Chondrocyte (in vitro differentiated cells): ENCODE data around the gene TDP1. TPM values are rescaled to one million over a fixed set of nuclear protein-coding genes. Genes with fewer than 3 reads are reported as not detected.

Source experiments
- DNase-seq: peaks from one replicate; pipeline ENCODE4 v3.0.0; 2021; ENCODE audit warnings: mixed read lengths, low spot score
- H3K27ac Mint-ChIP-seq: one replicate; pipeline ENCODE4 v1.8.0; 2021; ENCODE audit warnings: mild to moderate bottlenecking, moderate library complexity, mixed read lengths; ENCODE audit not compliant: unreplicated experiment
- H3K27me3 Mint-ChIP-seq: 2 replicates; pipeline ENCODE4 v1.8.0; 2021; ENCODE audit warnings: low read depth, mixed read lengths
- H3K36me3 Mint-ChIP-seq: 2 replicates; pipeline ENCODE4 v1.8.0; 2021; ENCODE audit warnings: low read depth, mixed read lengths
- H3K4me1 Mint-ChIP-seq: 2 replicates; pipeline ENCODE4 v1.8.0; 2021; ENCODE audit warnings: low read depth, mild to moderate bottlenecking, mixed read lengths
- H3K4me3 Mint-ChIP-seq: one replicate; pipeline ENCODE4 v1.8.0; 2021; ENCODE audit warnings: mild to moderate bottlenecking, moderate library complexity, mixed read lengths; ENCODE audit not compliant: unreplicated experiment
- H3K9me3 Mint-ChIP-seq: 2 replicates; pipeline ENCODE4 v1.8.0; 2021; ENCODE audit warnings: low read depth, mixed read lengths
- total RNA-seq: library from RNA; stranded (reverse); gene quantifications from 3 replicates; pipeline ENCODE4 v1.2.1, GENCODE V29; 2021
- TF ChIP-seq, protein P1 (sequence below): fragments of 200-600 bp; sonication (generic); IDR thresholded peaks from 2 replicates; pipeline ENCODE4 v1.5.0; 2021; ENCODE audit warnings: antibody characterized with exemption, mild to moderate bottlenecking, moderate library complexity

TDP1 gene
- total RNA-seq, 1 donor from 2014 or later, result 15.0 TPM

DNA sequence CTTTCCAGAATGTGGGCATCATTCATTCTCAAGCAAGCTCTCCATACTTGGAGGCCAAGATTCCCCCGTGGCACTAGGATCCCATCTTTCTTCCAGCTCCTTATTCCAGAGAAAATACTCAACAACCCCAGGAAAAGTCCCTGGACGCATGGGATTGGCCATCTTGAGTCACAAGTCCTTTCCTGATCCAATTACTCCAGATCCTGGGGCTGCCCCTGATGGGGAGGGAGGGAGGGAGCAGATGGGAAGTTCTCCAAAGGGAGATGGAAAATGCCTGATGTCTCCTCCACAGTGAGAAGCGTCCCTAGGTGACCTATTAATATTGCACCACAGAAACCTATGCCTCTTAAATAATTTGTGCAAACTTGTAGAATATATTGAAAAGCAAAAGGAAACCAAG, 93.7 kb downstream of the TDP1 start:
- TF ChIP-seq, protein P1, sequence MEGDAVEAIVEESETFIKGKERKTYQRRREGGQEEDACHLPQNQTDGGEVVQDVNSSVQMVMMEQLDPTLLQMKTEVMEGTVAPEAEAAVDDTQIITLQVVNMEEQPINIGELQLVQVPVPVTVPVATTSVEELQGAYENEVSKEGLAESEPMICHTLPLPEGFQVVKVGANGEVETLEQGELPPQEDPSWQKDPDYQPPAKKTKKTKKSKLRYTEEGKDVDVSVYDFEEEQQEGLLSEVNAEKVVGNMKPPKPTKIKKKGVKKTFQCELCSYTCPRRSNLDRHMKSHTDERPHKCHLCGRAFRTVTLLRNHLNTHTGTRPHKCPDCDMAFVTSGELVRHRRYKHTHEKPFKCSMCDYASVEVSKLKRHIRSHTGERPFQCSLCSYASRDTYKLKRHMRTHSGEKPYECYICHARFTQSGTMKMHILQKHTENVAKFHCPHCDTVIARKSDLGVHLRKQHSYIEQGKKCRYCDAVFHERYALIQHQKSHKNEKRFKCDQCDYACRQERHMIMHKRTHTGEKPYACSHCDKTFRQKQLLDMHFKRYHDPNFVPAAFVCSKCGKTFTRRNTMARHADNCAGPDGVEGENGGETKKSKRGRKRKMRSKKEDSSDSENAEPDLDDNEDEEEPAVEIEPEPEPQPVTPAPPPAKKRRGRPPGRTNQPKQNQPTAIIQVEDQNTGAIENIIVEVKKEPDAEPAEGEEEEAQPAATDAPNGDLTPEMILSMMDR, result no peak
- no peak for DNase-seq
- no peak overlapping the region for H3K4me3 Mint-ChIP-seq
- H3K27me3 Mint-ChIP-seq, result peaks cover 36% of the 10 kb centered on the region
- no peaks in the 10 kb centered on the region for H3K4me1 Mint-ChIP-seq
- peaks cover under 1% of the 10 kb centered on the region for H3K36me3 Mint-ChIP-seq
- H3K9me3 Mint-ChIP-seq, result no peaks in the 10 kb centered on the region
- no peak overlapping the region for H3K27ac Mint-ChIP-seq

DNA sequence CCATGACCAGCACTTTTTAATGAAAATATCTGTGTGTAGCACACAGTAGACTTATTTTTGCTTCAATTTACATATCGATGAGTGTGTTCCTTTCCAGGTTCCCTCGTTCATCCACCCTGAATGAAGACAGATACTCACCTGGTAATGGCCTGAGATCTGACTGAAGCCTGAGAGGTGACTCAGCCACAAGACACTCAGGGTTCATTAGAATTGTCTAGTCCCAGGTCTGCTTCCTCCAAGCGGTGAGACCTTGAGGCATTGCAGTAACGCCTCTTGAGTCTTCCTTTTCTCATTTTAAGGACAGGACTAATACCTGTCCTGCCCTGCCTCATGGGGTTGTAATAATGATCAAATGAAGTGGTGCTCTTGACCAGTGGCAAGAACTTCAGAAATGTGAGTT, 94.5 kb downstream of the TDP1 start:
- Mint-ChIP-seq H3K27me3 (peaks cover 45% of the 10 kb centered on the region), H3K27ac (no peak overlapping the region), H3K9me3 (no peaks in the 10 kb centered on the region), H3K4me3 (no peak overlapping the region), H3K36me3 (no peaks in the 10 kb centered on the region), H3K4me1 (no peaks in the 10 kb centered on the region)
- DNase-seq, result no peak
- TF ChIP-seq, protein P1, result no peak

DNA sequence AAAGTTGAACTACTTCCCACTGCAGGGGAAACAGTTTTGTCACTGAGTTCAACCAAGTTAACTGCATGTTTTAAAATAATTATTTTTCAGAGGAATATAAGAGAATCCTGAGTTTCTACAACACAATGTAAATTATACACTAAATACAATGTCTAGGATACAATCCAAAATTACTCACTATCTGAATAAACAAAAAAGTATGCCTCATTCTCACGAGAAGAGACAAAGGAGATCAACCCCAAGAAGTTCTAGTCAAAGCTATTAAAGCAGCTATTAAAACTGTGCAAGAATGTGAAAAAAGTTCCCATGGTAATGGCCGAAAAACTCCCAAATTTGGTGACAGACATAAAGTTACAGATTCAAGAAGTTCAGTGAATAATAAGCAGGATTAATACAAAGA, 97.3 kb downstream of the TDP1 start:
- Mint-ChIP-seq H3K4me3 (no peak overlapping the region), H3K27ac (no peak overlapping the region), H3K27me3 (peaks cover 63% of the 10 kb centered on the region), H3K9me3 (no peaks in the 10 kb centered on the region), H3K36me3 (no peaks in the 10 kb centered on the region), H3K4me1 (no peaks in the 10 kb centered on the region)
- no peak for DNase-seq
- TF ChIP-seq, protein P1, result no peak

DNA sequence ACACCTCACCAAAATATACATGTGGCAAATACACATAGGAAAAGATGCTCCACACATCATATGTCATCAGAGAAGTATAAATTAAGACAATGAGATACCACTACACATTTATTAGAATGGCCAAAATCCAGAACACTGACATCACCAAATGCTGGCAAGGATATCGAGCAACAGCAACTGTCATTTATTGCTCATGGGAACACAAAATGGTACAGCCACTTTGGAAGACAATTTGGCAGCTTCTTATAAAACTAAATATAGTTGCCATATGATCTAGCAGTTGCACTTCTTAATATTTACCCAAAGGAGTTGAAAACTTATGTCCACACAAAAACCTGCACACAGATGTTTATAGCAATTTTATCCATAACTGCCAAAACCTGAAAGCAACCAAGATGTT, 99.1 kb downstream of the TDP1 start:
- Mint-ChIP-seq H3K36me3 (peaks cover 4% of the 10 kb centered on the region), H3K27me3 (peaks cover 78% of the 10 kb centered on the region), H3K4me3 (no peak overlapping the region), H3K27ac (no peak overlapping the region), H3K4me1 (peaks cover 4% of the 10 kb centered on the region), H3K9me3 (peaks cover 12% of the 10 kb centered on the region)
- TF ChIP-seq, protein P1, result no peak
- no peak for DNase-seq

DNA sequence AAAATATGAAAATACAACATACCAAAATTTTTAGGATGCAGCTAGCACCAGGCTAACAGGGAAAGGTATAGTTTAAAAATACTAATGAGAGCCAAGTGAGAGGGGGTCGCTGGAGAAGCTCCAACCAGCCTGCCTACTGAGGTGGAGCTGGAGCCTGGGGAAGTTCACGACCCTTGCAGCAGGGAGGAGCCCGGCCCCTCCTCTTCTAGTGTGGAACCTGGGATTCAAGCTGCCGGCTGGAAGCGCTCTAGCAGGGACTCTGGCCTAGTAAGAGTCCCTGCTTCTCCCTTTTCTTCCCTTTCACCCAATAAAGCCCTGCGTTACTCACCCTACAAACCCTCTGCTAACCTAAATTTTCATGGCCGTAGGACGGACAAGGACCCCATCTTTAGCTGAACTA, 101.1 kb downstream of the TDP1 start:
- Mint-ChIP-seq H3K9me3 (peaks cover 12% of the 10 kb centered on the region), H3K4me3 (no peak overlapping the region), H3K27me3 (peaks cover 69% of the 10 kb centered on the region), H3K36me3 (peaks cover 4% of the 10 kb centered on the region), H3K27ac (no peak overlapping the region), H3K4me1 (peaks cover 7% of the 10 kb centered on the region)
- no peak for DNase-seq
- TF ChIP-seq, protein P1, result no peak
